Mucosa of stomach (tissue), 1 donor: ENCODE measurements around the gene FAM53A.
"Not testable (repeated sequence)": the region's sequence is repeated elsewhere in the genome, so short reads cannot be mapped to it uniquely, and the experiment has no call there.

ENCODE experiments used
- H3K27me3 ChIP-seq: one replicate; pipeline ENCODE4 v1.7.0; 2013; ENCODE audit warnings: mild to moderate bottlenecking, low read length; ENCODE audit not compliant: control insufficient read depth, insufficient read depth
- H3K36me3 ChIP-seq: one replicate; pipeline ENCODE4 v1.7.0; 2013; ENCODE audit warnings: low read length; ENCODE audit not compliant: control insufficient read depth, insufficient read depth
- H3K4me1 ChIP-seq: one replicate; pipeline ENCODE4 v1.7.0; 2013; ENCODE audit warnings: mild to moderate bottlenecking, low read length; ENCODE audit not compliant: control insufficient read depth, insufficient read depth
- H3K4me3 ChIP-seq: one replicate; pipeline ENCODE4 v1.7.0; 2013; ENCODE audit warnings: low read length
- H3K9ac ChIP-seq: one replicate; pipeline ENCODE4 v1.7.0; 2013; ENCODE audit warnings: mild to moderate bottlenecking, low read length, moderate library complexity
- H3K9me3 ChIP-seq: one replicate; pipeline ENCODE4 v1.7.0; 2013; ENCODE audit warnings: mild to moderate bottlenecking, low read length, moderate library complexity; ENCODE audit not compliant: control insufficient read depth
- donor health status: Pancreatic carcinoma.

Gene FAM53A

GRCh38 chr4:1647432-1647831 is 36.7 kb downstream of the FAM53A start:
- Histone ChIP-seq H3K9me3 (no peaks in the 10 kb centered on the region), H3K36me3 (no peaks in the 10 kb centered on the region), H3K4me3 (no peak overlapping the region)

DNA sequence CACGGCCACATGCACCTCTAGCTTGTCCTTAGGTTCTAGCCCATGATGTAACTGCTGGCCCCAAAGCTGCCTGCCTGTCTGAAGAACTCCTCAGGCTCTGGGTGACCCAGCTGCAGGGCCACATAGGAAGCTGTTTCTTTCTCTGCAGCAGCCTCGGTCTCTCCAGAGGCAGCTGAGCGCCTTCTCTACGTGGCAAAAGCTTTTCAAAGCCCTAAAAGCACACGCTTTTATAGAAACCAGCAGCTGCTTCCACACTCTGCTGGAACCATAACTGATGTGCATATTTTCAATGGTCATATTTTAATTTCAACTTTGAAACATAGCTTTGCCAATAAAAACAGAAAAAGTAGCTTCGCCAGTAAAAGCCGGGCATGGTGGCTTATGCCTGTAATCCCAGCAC is 37.4 kb downstream of the FAM53A start:
- Histone ChIP-seq H3K9me3 (no peaks in the 10 kb centered on the region), H3K27me3 (no peaks in the 10 kb centered on the region), H3K4me1 (no peaks in the 10 kb centered on the region), H3K36me3 (no peaks in the 10 kb centered on the region), H3K4me3 (no peak overlapping the region), H3K9ac (no peak overlapping the region)

More at GRCh38 chr4:1647432-1647831, 36.7 kb downstream of the FAM53A start:
- Histone ChIP-seq H3K4me1 (no peaks in the 10 kb centered on the region), H3K27me3 (no peaks in the 10 kb centered on the region), H3K9ac (no peak overlapping the region)

- H3K9ac ChIP-seq, result no peak overlapping the region
Measured at GRCh38 chr4:1644891-1645657, 39.0 kb downstream of the FAM53A start.

DNA sequence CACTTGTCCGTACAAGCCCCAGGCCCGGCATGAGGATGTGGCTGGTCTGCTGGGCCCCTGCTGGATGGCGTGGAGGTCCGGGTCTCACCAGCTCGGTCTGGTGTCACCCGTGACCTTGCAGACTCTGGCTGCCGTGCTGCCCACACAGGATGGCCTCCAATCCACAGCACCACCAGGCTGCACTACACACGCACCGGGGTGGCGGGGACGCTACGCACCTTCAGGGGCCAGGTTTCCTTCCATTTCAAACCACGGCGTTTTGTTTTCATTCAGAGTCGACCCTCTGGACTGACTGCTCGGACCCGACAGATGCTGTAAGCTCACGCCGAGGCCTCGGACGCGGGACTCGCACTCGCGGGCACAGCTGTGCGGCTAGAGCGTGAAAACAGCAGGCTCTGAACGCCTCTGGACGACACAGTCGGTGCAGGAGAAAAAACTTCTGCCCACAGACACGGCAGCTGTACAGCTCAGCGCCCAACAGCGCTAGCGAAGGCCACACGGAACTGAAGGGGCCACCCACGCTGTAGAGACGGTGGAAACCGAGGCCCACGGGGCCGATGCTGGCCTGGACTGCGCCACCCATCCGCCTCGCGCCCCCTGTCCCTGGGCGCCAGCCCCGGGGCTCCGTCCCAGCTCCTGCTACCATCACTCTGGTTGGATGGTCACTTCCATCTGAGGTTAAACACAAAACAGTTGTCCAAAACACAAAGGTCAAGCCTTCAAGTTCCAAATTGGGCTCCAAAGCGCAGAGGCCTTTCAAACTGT is 40.0 kb downstream of the FAM53A start:
- Histone ChIP-seq H3K27me3 (no peaks in the 10 kb centered on the region), H3K9me3 (no peaks in the 10 kb centered on the region), H3K36me3 (no peaks in the 10 kb centered on the region), H3K4me1 (no peaks in the 10 kb centered on the region), H3K4me3 (no peak overlapping the region), H3K9ac (no peak overlapping the region)

More at GRCh38 chr4:1644891-1645657, 39.0 kb downstream of the FAM53A start:
- H3K36me3 ChIP-seq, result no peaks in the 10 kb centered on the region
- H3K4me3 ChIP-seq, result no peak overlapping the region
- H3K9me3 ChIP-seq, result no peaks in the 10 kb centered on the region
- no peaks in the 10 kb centered on the region for H3K4me1 ChIP-seq
- H3K27me3 ChIP-seq, result no peaks in the 10 kb centered on the region

- H3K36me3 ChIP-seq, result no peaks in the 10 kb centered on the region
- no peaks in the 10 kb centered on the region for H3K4me1 ChIP-seq
- no peak overlapping the region for H3K9ac ChIP-seq
- no peak overlapping the region for H3K4me3 ChIP-seq
- no peaks in the 10 kb centered on the region for H3K9me3 ChIP-seq
- H3K27me3 ChIP-seq, result no peaks in the 10 kb centered on the region
Measured at GRCh38 chr4:1642196-1642951, 41.7 kb downstream of the FAM53A start.

DNA sequence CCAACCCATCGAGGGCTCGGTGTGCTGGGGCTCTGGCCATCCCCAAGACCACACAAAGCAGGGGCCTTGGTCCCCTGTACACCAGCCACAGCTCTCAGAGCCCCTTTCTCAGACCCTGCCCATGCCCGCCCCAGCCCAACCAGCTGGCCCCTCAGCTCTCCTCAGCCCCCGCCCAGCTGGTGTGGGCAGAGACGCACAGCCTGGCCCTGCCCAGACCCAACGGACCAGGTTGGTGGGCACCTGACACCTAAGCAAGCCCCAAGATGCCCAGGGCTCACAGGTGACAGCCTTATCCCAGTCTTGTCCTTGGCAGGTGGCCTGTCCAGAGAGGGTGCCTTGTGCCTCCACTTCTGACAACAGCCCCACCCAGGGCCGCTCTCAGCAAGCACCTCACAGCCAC is 42.4 kb downstream of the FAM53A start:
- Histone ChIP-seq H3K36me3 (no peaks in the 10 kb centered on the region), H3K9me3 (no peaks in the 10 kb centered on the region), H3K9ac (no peak overlapping the region), H3K27me3 (no peaks in the 10 kb centered on the region), H3K4me1 (no peaks in the 10 kb centered on the region), H3K4me3 (no peak overlapping the region)

DNA sequence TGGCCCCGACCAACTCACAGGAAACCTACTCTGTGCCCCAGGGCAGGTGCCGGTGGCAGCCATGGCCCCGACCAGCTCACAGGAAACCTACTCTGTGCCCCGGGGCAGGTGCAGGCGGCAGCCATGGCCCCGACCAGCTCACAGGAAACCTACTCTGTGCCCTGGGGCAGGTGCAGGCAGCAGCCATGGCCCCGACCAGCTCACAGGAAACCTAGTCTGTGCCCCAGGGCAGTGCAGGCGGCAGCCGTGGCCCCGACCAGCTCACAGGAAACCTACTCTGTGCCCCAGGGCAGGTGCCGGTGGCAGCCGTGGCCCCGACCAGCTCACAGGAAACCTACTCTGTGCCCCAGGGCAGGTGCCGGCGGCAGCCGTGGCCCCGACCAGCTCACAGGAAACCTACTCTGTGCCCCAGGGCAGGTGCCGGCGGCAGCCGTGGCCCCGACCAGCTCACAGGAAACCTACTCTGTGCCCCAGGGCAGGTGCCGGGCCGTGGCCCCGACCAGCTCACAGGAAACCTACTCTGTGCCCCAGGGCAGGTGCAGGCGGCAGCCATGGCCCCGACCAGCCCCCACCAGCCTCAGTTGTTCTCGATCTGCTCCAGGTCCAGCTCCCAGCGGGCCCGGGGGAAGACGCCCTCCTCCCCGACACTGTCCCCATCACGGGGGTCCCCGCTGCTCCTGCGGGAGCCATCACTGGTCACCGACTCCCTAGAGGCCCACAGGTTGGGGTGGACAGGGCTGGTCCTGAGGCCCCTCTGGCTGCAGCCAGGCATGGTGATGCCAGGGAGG is 43.2 kb downstream of the FAM53A start:
- not testable (repeated sequence) for H3K9ac ChIP-seq, H3K36me3 ChIP-seq, H3K4me1 ChIP-seq, H3K9me3 ChIP-seq, H3K4me3 ChIP-seq, H3K27me3 ChIP-seq

DNA sequence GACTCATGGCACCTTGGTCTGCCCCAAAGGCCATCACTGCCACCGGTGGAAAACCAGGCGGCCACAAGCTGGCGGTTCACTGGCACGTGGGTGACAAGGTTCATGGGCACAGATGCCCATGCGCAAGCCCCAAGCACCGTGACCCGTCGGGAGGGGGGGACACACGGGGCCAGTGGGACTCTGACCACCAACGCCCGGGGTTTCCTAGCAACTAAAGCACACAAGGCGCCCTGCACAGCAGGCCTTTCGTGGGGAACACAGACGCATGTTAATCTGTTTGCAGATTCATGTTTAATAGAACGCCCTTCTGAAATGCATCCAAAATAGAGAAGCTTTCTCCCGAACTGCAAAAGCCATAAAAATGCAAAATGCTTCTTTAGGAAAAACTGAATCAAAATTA is 43.9 kb downstream of the FAM53A start:
- H3K36me3 ChIP-seq, result no peaks in the 10 kb centered on the region
- no peaks in the 10 kb centered on the region for H3K4me1 ChIP-seq
- H3K9me3 ChIP-seq, result no peaks in the 10 kb centered on the region
- H3K27me3 ChIP-seq, result no peaks in the 10 kb centered on the region
- H3K4me3 ChIP-seq, result no peak overlapping the region
- H3K9ac ChIP-seq, result no peak overlapping the region

GRCh38 chr4:1639299-1639868 is 44.7 kb downstream of the FAM53A start:
- H3K9ac ChIP-seq, result no peak overlapping the region
- no peak overlapping the region for H3K4me3 ChIP-seq
- no peaks in the 10 kb centered on the region for H3K36me3 ChIP-seq
- H3K27me3 ChIP-seq, result no peaks in the 10 kb centered on the region
- no peaks in the 10 kb centered on the region for H3K4me1 ChIP-seq
- no peaks in the 10 kb centered on the region for H3K9me3 ChIP-seq

DNA sequence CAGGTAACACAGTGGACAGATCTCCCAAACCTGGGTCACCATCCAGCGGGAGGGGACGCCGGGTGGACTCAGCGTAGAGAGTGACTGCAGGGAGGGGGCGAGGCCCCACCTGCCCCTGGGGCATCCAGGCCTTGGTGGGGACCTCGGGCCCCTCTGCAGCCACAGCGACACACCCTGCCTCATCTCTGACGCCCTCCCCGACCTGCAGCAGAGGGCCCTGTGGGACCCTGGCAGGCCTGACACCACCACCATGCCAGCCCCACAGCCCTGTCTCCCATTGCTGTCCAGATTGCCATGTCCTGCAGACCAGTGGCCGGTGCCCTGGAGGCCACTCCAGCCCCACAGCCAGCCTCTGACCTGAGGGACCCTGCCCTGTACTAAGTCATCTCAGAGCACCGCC is 45.2 kb downstream of the FAM53A start:
- Histone ChIP-seq H3K9me3 (no peaks in the 10 kb centered on the region), H3K36me3 (no peaks in the 10 kb centered on the region), H3K4me1 (no peaks in the 10 kb centered on the region), H3K27me3 (peaks cover 2% of the 10 kb centered on the region), H3K9ac (no peak overlapping the region), H3K4me3 (no peak overlapping the region)

DNA sequence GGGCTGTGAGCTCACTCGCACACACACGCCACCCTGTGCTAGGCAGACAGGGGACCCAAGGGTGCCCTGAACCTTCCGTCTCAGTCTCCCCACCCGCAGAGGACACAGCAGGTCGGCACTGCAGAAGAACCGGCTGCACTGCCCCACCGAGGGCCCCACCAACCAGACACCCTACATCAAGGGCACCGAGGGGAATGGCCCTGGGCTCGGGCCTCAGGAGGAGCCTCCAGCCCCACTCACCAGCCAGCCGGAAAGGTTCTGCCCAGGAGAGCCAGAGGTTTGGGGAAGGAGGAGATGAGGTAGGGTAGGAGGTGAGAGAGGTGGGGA is 45.9 kb downstream of the FAM53A start:
- Histone ChIP-seq H3K9me3 (no peaks in the 10 kb centered on the region), H3K4me3 (no peak overlapping the region), H3K9ac (no peak overlapping the region), H3K36me3 (no peaks in the 10 kb centered on the region), H3K4me1 (no peaks in the 10 kb centered on the region), H3K27me3 (peaks cover 3% of the 10 kb centered on the region)
